HCT116 (cell line): Measurements from ENCODE around the gene EEF1E1. TPM values are rescaled to one million over a fixed set of nuclear protein-coding genes. Genes with fewer than 3 reads are reported as not detected.

Experiments used
- ATAC-seq: fragments of 200-7000 bp; cut with Tn5 transposase; 2 replicates; pipeline ENCODE4 v1.9.1; 2020; ENCODE audit warnings: mild to moderate bottlenecking, moderate library complexity
- BruUV-seq: library from RNA; stranded (reverse); fragments of 400-500 nt; replicated peaks from 2 replicates; lab custom pipeline; 2021; lab: Mats Ljungman, UMichigan
- CTCF ChIA-PET: fragments of 300-600 bp; sonication (Branson Sonifier 250); formaldehyde crosslinking; loops from one replicate; lab custom pipeline; 2021; ENCODE audit warnings: antibody characterized with exemption; lab: Charles Lee
- POLR2A ChIA-PET: fragments of 300-600, 350-600 bp; sonication (Branson Sonifier 250); formaldehyde crosslinking; loops from one replicate; lab custom pipeline; 2021; ENCODE audit warnings: antibody characterized with exemption; lab: Charles Lee
- RAD21 ChIA-PET, 2 experiments: fragments of 300-600 bp; sonication (Branson Sonifier 250); formaldehyde crosslinking; loops; one replicate each; lab custom pipeline; 2023; ENCODE audit warnings: low total read pairs in 2 of 2; ENCODE audit not compliant: uncharacterized antibody in 2 of 2, unreplicated experiment in 2 of 2, low non-redundant PET in 1 of 2; lab: Charles Lee
- DNase-seq: peaks from one replicate; pipeline ENCODE4 v3.0.0-alpha.2; 2010; ENCODE audit warnings: low read depth, low spot score
- H2AFZ ChIP-seq: fragments of 200-600 bp; shearing (Covaris generic), sonication (generic); 2 replicates; pipeline ENCODE4 v1.6.1; 2017; ENCODE audit warnings: low read depth, mixed run types, mixed read lengths, antibody characterized with exemption, low read length; ENCODE audit not compliant: poor library complexity, severe bottlenecking
- H3K27ac ChIP-seq: 2 replicates; pipeline ENCODE4 v1.5.1; 2012; ENCODE audit warnings: low read depth, low read length
- H3K27me3 ChIP-seq: fragments of 200-600 bp; sonication (generic); 2 replicates; pipeline ENCODE4 v1.6.1; 2016; ENCODE audit warnings: mixed run types, low read length, mixed read lengths; ENCODE audit not compliant: insufficient read depth
- H3K36me3 ChIP-seq, 2 experiments: fragments of 200-500 bp in 1 of 2; fragments of 200-600 bp in 1 of 2; sonication (Bioruptor generic) in 1 of 2; sonication (generic) in 1 of 2; 2 replicates each; pipeline versions ENCODE4 v1.5.1 to v1.6.1; 2014 to 2016; ENCODE audit warnings: low read length in 2 of 2, inconsistent platforms in 1 of 2, mixed read lengths in 1 of 2, mixed run types in 1 of 2; ENCODE audit not compliant: insufficient read depth in 2 of 2, control insufficient read depth in 1 of 2
- H3K4me1 ChIP-seq, 2 experiments: fragments of 200-600 bp in 1 of 2; sonication (generic) in 1 of 2; 2 replicates each; pipeline versions ENCODE4 v1.5.1 to v1.6.1; 2012 to 2017; ENCODE audit warnings: low read length in 2 of 2, inconsistent platforms in 1 of 2, mild to moderate bottlenecking in 1 of 2, mixed read lengths in 1 of 2, mixed run types in 1 of 2, moderate library complexity in 1 of 2; ENCODE audit not compliant: insufficient read depth in 2 of 2, control insufficient read depth in 1 of 2
- H3K4me2 ChIP-seq: fragments of 200-600 bp; sonication (generic); 2 replicates; pipeline ENCODE4 v1.6.1; 2017; ENCODE audit warnings: mixed run types, low read length, mixed read lengths
- H3K4me3 ChIP-seq, 2 experiments: fragments of 200-600 bp in 1 of 2; sonication (generic) in 1 of 2; replicated peaks in 1 of 2; 2 replicates each; pipeline ENCODE4 v1.5.1; 2011 to 2016; ENCODE audit warnings: low read length in 2 of 2, control low read depth in 1 of 2, low read depth in 1 of 2, mild to moderate bottlenecking in 1 of 2, mixed read lengths in 1 of 2, mixed run types in 1 of 2
- H3K79me2 ChIP-seq: fragments of 200-600 bp; sonication (generic); 2 replicates; pipeline ENCODE4 v1.6.1; 2017; ENCODE audit warnings: mild to moderate bottlenecking, mixed run types, low read length, moderate library complexity, mixed read lengths; ENCODE audit not compliant: insufficient read depth
- H3K9ac ChIP-seq: fragments of 200-600 bp; sonication (generic); 2 replicates; pipeline ENCODE4 v1.6.1; 2016; ENCODE audit warnings: low read length, mixed read lengths
- H3K9me2 ChIP-seq: fragments of 200-600 bp; sonication (generic), shearing (Covaris generic); 2 replicates; pipeline ENCODE4 v1.6.1; 2017; ENCODE audit warnings: mixed run types, mild to moderate bottlenecking, moderate library complexity; ENCODE audit not compliant: insufficient read depth
- H3K9me3 ChIP-seq, 2 experiments: fragments of 200-500 bp in 1 of 2; fragments of 200-600 bp in 1 of 2; sonication (Bioruptor generic) in 1 of 2; sonication (generic) in 1 of 2; 2 replicates each; pipeline ENCODE4 v1.6.1; 2014 to 2017; ENCODE audit warnings: low read length in 2 of 2, mixed read lengths in 2 of 2, inconsistent platforms in 1 of 2, low read depth in 1 of 2, mild to moderate bottlenecking in 1 of 2, mixed run types in 1 of 2, moderate library complexity in 1 of 2; ENCODE audit not compliant: control insufficient read depth in 1 of 2, insufficient read depth in 1 of 2
- H4K20me1 ChIP-seq: fragments of 200-600 bp; sonication (generic), shearing (Covaris generic); 2 replicates; pipeline ENCODE4 v1.6.1; 2017; ENCODE audit warnings: mixed run types, mild to moderate bottlenecking, moderate library complexity; ENCODE audit not compliant: insufficient read depth
- CEBPB ChIP-seq: IDR thresholded peaks from 2 replicates; pipeline ENCODE4 v1.6.1; 2012; ENCODE audit warnings: low read depth
- ELF1 ChIP-seq: IDR thresholded peaks from 2 replicates; pipeline ENCODE4 v1.6.1; 2012; ENCODE audit warnings: low read depth, borderline replicate concordance
- EZH2phosphoT487 ChIP-seq: fragments of 200-600 bp; IDR thresholded peaks from 2 replicates; pipeline ENCODE4 v1.6.1; 2018; ENCODE audit warnings: antibody characterized with exemption, borderline replicate concordance
- FOSL1 ChIP-seq: IDR thresholded peaks from 2 replicates; pipeline ENCODE4 v1.6.1; 2012; ENCODE audit warnings: low read depth
- JUND ChIP-seq: IDR thresholded peaks from 2 replicates; pipeline ENCODE4 v1.6.1; 2012
- POLR2A ChIP-seq: IDR thresholded peaks from 2 replicates; pipeline ENCODE4 v1.7.0; 2011; ENCODE audit warnings: borderline replicate concordance; ENCODE audit not compliant: insufficient read depth, insufficient read length; ENCODE audit errors: extremely low read depth
- POLR2AphosphoS5 ChIP-seq: IDR thresholded peaks from 2 replicates; pipeline ENCODE4 v1.6.1; 2011; ENCODE audit warnings: mild to moderate bottlenecking, low read depth, low read length, moderate library complexity
- RAD21 ChIP-seq: IDR thresholded peaks from 2 replicates; pipeline ENCODE4 v1.6.1; 2012; ENCODE audit warnings: low read depth, mild to moderate bottlenecking
- SP1 ChIP-seq: IDR thresholded peaks from 2 replicates; pipeline ENCODE4 v1.6.1; 2012; ENCODE audit warnings: low read depth
- SRF ChIP-seq: IDR thresholded peaks from 2 replicates; pipeline ENCODE4 v1.6.1; 2012; ENCODE audit warnings: low read depth
- TCF7L2 ChIP-seq: IDR thresholded peaks from 2 replicates; pipeline ENCODE4 v1.7.0; 2011; ENCODE audit warnings: borderline replicate concordance, inconsistent platforms; ENCODE audit not compliant: insufficient read depth, insufficient read length; ENCODE audit errors: extremely low read depth
- ZNF274 ChIP-seq: fragments of 200-500 bp; sonication (Bioruptor generic); IDR thresholded peaks from 2 replicates; pipeline ENCODE4 v1.6.1; 2014; ENCODE audit warnings: mild to moderate bottlenecking, low read depth, low read length, inconsistent platforms
- intact Hi-C: fragments of 100-400 bp; cut with micrococcal nuclease; formaldehyde crosslinking; loops from 2 replicates; pipeline ENCODE4 v1.10.0; 2022
- total RNA-seq: library from RNA; stranded (reverse); gene quantifications from one replicate; pipeline ENCODE4 v1.2.1, GENCODE V29; 2021; ENCODE audit not compliant: unreplicated experiment
- TF ChIP-seq, protein P1 (sequence below): IDR thresholded peaks from 2 replicates; pipeline ENCODE4 v1.6.1; 2011; ENCODE audit warnings: mild to moderate bottlenecking, low read length, moderate library complexity; ENCODE audit not compliant: insufficient replicate concordance; ENCODE audit errors: extremely low read depth
- TF ChIP-seq, protein P2 (sequence below): IDR thresholded peaks from 2 replicates; pipeline ENCODE4 v1.6.1; 2012

Gene EEF1E1
- total RNA-seq, 1 experiment from 2014 or later = 69.7 TPM

DNA sequence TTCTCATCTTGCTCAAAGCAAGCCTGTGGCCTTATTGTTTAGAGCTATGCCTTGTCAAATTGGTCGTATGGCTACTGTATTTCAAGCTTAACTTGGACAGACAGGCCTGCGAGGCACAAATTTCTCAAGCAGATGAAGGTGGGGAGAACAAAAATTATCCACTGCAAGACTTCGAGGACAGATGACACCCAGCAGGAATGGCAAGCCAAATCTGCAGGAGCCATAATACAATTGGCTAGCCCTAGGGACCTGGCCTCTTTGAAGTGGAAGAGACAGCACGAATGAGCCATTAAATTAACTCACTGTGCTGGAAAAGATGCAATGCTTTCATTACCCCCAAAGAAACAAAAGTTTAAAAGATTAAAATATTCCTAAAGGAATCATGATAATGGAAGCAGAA, 33.2 kb downstream of the EEF1E1 start:
- no peak overlapping the region for H3K4me2 ChIP-seq
- no peaks in the 10 kb centered on the region for H3K79me2 ChIP-seq
- peaks cover 5 to 15% of the 10 kb centered on the region in 2 experiments for H3K4me1 ChIP-seq
- no peaks in the 10 kb centered on the region for H3K9me3 ChIP-seq
- intact Hi-C loops = no loop called here
- ChIA-PET RAD21 (no interaction called here), CTCF (no interaction called here), POLR2A (no interaction called here)
- no peak overlapping the region for H3K9ac ChIP-seq
- H3K27me3 ChIP-seq = no peaks in the 10 kb centered on the region
- DNase-seq = no peak
- H3K9me2 ChIP-seq = no peaks in the 10 kb centered on the region
- H3K36me3 ChIP-seq = no peaks in the 10 kb centered on the region
- no peak for ATAC-seq
- no peaks in the 10 kb centered on the region for H4K20me1 ChIP-seq
- no peak overlapping the region for H3K4me3 ChIP-seq
- TF ChIP-seq TCF7L2 (no peak), POLR2A (no peak), RAD21 (no peak), FOSL1 (no peak), JUND (no peak), SRF (no peak), POLR2AphosphoS5 (no peak), SP1 (no peak), CEBPB (no peak), ZNF274 (no peak), ELF1 (no peak), EZH2phosphoT487 (no peak)
- TF ChIP-seq, protein P1, sequence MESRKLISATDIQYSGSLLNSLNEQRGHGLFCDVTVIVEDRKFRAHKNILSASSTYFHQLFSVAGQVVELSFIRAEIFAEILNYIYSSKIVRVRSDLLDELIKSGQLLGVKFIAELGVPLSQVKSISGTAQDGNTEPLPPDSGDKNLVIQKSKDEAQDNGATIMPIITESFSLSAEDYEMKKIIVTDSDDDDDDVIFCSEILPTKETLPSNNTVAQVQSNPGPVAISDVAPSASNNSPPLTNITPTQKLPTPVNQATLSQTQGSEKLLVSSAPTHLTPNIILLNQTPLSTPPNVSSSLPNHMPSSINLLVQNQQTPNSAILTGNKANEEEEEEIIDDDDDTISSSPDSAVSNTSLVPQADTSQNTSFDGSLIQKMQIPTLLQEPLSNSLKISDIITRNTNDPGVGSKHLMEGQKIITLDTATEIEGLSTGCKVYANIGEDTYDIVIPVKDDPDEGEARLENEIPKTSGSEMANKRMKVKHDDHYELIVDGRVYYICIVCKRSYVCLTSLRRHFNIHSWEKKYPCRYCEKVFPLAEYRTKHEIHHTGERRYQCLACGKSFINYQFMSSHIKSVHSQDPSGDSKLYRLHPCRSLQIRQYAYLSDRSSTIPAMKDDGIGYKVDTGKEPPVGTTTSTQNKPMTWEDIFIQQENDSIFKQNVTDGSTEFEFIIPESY = no peak
- TF ChIP-seq, protein P2, sequence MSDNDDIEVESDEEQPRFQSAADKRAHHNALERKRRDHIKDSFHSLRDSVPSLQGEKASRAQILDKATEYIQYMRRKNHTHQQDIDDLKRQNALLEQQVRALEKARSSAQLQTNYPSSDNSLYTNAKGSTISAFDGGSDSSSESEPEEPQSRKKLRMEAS = no peak
- no peak overlapping the region for H2AFZ ChIP-seq
- BruUV-seq = no TSS peak
- H3K27ac ChIP-seq = no peak overlapping the region
